ENCODE data around the gene VWC2L. TPM values are rescaled to one million over a fixed set of nuclear protein-coding genes. Genes with fewer than 3 reads are reported as not detected.

Gene VWC2L
- total and polyA plus RNA-seq, 2 of the 8 experiments (the other 6 are each of a cell fraction or from before 2014, with no cell fraction given), result not detected

DNA sequence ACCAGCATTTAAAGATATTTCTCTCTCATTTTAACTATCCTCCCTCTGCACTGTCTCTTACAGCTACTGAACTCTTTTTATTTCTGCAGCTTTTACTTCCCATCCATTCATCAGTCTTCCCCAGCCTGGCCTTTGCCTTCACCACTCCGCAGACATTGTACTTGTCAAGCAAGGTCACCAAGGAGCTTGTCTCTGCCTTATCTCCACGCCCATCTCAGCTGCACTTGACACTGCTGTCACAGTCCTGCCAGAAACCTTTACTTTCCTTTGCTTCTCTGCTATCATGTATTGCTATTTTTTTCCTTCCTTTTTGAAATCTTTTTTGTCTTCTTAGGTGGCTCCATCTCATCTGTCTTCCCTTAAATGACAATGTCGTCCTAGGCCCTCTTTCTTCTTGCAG lies 147.0 kb downstream of the VWC2L start:
- Histone ChIP-seq H3K23ac (ENCODE audit: insufficient read length) (no peak overlapping the region), H3K4me2 (ENCODE audit: insufficient read depth in 1 of 2, low read depth in 2 of 2, low read length in 2 of 2) (no peak overlapping the region), H2BK120ac (replicated peaks; ENCODE audit: low read depth, low read length) (no peak overlapping the region), H2AFZ (ENCODE audit: low read length) (no peak overlapping the region), H4K8ac (ENCODE audit: extremely low read depth, insufficient read depth, low read length) (no peak overlapping the region), H3K79me2 (ENCODE audit: control insufficient read depth in 1 of 2, insufficient read depth in 2 of 2, low read length in 2 of 2) (no peaks in the 10 kb centered on the region), H3K14ac (ENCODE audit: insufficient read length) (no peak overlapping the region), H3K27ac (ENCODE audit: low read depth, low read length) (no peak overlapping the region), H3K79me1 (ENCODE audit: low read depth, low read length) (no peaks in the 10 kb centered on the region), H2BK5ac (ENCODE audit: low read depth, low read length) (no peak overlapping the region), H3K27me3 (replicated peaks in 1 of 4; ENCODE audit: control insufficient read depth in 3 of 4, extremely low read depth in 1 of 4, insufficient read depth in 3 of 4, low read length in 3 of 4) (no peaks in the 10 kb centered on the region), H3K23me2 (ENCODE audit: low read depth, low read length) (no peaks in the 10 kb centered on the region), H3K56ac (replicated peaks; ENCODE audit: insufficient read length, low read depth, low read length) (no peak overlapping the region), H4K5ac (ENCODE audit: insufficient read length, low read depth, low read length) (no peak overlapping the region), H2AK5ac (ENCODE audit: low read depth, low read length) (no peak overlapping the region), H2BK15ac (ENCODE audit: low read length) (no peak overlapping the region), H3K4me1 (replicated peaks in 1 of 4; ENCODE audit: control insufficient read depth in 3 of 4, insufficient read depth in 4 of 4, low read length in 3 of 4) (no peaks in the 10 kb centered on the region), H3K4me3 (ENCODE audit: extremely low read depth in 1 of 4, insufficient read depth in 2 of 4, low read depth in 3 of 4, low read length in 4 of 4) (no peak overlapping the region), H3K36me3 (ENCODE audit: control insufficient read depth in 2 of 4, insufficient read depth in 4 of 4, low read length in 3 of 4) (no peaks in the 10 kb centered on the region), H4K20me1 (replicated peaks in 1 of 2; ENCODE audit: control insufficient read depth in 1 of 2, insufficient read depth in 2 of 2, low read length in 2 of 2) (no peaks in the 10 kb centered on the region), H3K4ac (replicated peaks; ENCODE audit: insufficient read length, low read depth, low read length) (no peak overlapping the region), H2BK20ac (ENCODE audit: low read length) (no peak overlapping the region), H3K9me3 (ENCODE audit: insufficient read depth in 2 of 2, low read depth in 1 of 2, low read length in 1 of 2) (no peaks in the 10 kb centered on the region), H3K9ac (replicated peaks in 1 of 4; ENCODE audit: extremely low read depth in 1 of 4, low read depth in 3 of 4, low read length in 3 of 4) (no peak overlapping the region), H2BK12ac (ENCODE audit: low read depth, low read length) (no peak overlapping the region), H4K91ac (replicated peaks; ENCODE audit: insufficient read length, low read length) (no peak overlapping the region), H3K18ac (ENCODE audit: extremely low read depth, low read length) (no peak overlapping the region)
- FAIRE-seq (no peak), DNase-seq (ENCODE audit: low read depth in 1 of 2, low spot score in 2 of 2) (no peak)
- ChIA-PET CTCF (ENCODE audit: partially characterized antibody) (interaction anchor here (1.5 kb wide), 1 partner anchor 18 kb away, joined by 3 read pairs; no protein-coding TSS in a partner anchor), POLR2A (ENCODE audit: partially characterized antibody) (no interaction called here)
- WGBS, 2 experiments (ENCODE audit: extremely low coverage in 1 of 2, insufficient coverage in 1 of 2, insufficient read length in 1 of 2, insufficient replicate concordance in 2 of 2, low coverage in 1 of 2, low lambda C conversion rate in 2 of 2, missing lambda C conversion rate in 1 of 2), result 84% methylated on average over 3 of the region's 3 CpGs; no CpG with 5 or more reads in 1 of the 2 experiments
- TF ChIP-seq SIN3A (conservative IDR thresholded peaks at IDR 0.05 in 1 of 2, IDR thresholded peaks at IDR 0.05 in 1 of 2; ENCODE audit: low read depth in 1 of 2, low read length in 2 of 2), result no peak
- TF ChIP-seq JUN (IDR thresholded peaks at IDR 0.05; ENCODE audit: low read depth, low read length), result no peak
- TF ChIP-seq NANOG (IDR thresholded peaks at IDR 0.05; ENCODE audit: insufficient read depth, low read depth, low read length, poor library complexity, severe bottlenecking), result no peak
- no peak for TF ChIP-seq BACH1 (IDR thresholded peaks at IDR 0.05; ENCODE audit: low read length)
- no peak for TF ChIP-seq SAP30 (IDR thresholded peaks at IDR 0.05; ENCODE audit: insufficient read depth, insufficient replicate concordance, low read length)
- TF ChIP-seq, protein P1, sequence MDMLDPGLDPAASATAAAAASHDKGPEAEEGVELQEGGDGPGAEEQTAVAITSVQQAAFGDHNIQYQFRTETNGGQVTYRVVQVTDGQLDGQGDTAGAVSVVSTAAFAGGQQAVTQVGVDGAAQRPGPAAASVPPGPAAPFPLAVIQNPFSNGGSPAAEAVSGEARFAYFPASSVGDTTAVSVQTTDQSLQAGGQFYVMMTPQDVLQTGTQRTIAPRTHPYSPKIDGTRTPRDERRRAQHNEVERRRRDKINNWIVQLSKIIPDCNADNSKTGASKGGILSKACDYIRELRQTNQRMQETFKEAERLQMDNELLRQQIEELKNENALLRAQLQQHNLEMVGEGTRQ (IDR thresholded peaks at IDR 0.05; ENCODE audit: low read length), result no peak
- no peak for TF ChIP-seq EGR1 (IDR thresholded peaks at IDR 0.05; ENCODE audit: borderline replicate concordance, low read depth, low read length)
- TF ChIP-seq TAF1 (IDR thresholded peaks at IDR 0.05; ENCODE audit: low read depth, low read length), result no peak
- no peak for TF ChIP-seq KDM1A (IDR thresholded peaks at IDR 0.05; ENCODE audit: borderline replicate concordance, low read length)
- TF ChIP-seq POLR2AphosphoS5 (IDR thresholded peaks at IDR 0.05; ENCODE audit: low read depth, low read length), result no peak
- no peak for TF ChIP-seq SP4 (IDR thresholded peaks at IDR 0.05; ENCODE audit: low read length)
- TF ChIP-seq GTF2F1 (IDR thresholded peaks at IDR 0.05; ENCODE audit: borderline replicate concordance, low read depth, low read length), result no peak
- no peak for TF ChIP-seq FOSL1 (IDR thresholded peaks at IDR 0.05; ENCODE audit: insufficient read depth, low read depth, low read length)
- no peak for TF ChIP-seq CTBP2 (IDR thresholded peaks at IDR 0.05; ENCODE audit: borderline replicate concordance, insufficient read depth, insufficient read length, low read length)

Data from H1 (cell line).